ENCODE data around the gene HS3ST5.

HS3ST5 gene

DNA sequence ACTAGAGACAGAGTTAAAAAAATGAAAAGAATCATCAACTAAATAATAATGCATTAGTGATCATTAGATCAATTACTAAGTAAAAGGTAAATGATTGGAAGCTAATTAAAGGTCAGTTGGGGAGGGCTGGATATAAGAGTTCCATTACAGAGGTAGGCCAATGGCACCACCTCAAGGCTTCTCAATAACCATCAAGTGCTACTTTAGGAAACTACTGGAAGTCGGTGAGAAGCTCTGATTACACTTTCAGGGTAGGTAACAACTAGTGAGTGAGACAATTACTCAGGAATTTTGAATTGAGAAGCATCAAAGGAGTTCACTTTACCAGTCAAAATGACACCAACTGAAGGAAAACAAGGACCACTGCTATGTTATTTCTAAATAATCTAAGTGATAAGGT, 281.7 kb downstream of the HS3ST5 start:
- TF ChIP-seq, protein P1, sequence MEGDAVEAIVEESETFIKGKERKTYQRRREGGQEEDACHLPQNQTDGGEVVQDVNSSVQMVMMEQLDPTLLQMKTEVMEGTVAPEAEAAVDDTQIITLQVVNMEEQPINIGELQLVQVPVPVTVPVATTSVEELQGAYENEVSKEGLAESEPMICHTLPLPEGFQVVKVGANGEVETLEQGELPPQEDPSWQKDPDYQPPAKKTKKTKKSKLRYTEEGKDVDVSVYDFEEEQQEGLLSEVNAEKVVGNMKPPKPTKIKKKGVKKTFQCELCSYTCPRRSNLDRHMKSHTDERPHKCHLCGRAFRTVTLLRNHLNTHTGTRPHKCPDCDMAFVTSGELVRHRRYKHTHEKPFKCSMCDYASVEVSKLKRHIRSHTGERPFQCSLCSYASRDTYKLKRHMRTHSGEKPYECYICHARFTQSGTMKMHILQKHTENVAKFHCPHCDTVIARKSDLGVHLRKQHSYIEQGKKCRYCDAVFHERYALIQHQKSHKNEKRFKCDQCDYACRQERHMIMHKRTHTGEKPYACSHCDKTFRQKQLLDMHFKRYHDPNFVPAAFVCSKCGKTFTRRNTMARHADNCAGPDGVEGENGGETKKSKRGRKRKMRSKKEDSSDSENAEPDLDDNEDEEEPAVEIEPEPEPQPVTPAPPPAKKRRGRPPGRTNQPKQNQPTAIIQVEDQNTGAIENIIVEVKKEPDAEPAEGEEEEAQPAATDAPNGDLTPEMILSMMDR (conservative IDR thresholded peaks at IDR 0.05; ENCODE audit: low read length): no peak
- H3K4me3 ChIP-seq (ENCODE audit: low read length): no peak overlapping the region
- DNase-seq (ENCODE audit: low read depth): no peak

DNA sequence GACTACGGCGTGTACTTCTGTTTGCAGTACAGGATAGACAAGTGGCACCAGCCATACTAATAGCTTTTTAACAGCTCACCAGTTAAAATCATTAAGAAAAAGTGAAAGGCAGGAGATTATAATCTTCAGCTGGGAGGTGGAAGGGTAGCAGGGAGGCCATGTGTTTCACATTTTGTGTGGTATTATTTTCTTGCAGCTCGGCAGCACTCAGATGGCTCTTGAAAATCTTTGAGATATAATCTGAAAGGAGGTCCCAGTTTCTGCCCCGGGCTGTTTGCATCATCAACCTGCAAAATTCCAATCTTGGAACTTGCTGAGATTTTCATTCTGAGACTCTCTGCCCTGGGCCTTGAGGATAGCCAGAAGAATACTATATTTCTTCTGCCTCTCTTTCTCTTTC, 284.4 kb downstream of the HS3ST5 start:
- H3K4me3 ChIP-seq (ENCODE audit: low read length): no peak overlapping the region
- DNase-seq (ENCODE audit: low read depth): no peak
- TF ChIP-seq, protein P1 (conservative IDR thresholded peaks at IDR 0.05; ENCODE audit: low read length): no peak

DNA sequence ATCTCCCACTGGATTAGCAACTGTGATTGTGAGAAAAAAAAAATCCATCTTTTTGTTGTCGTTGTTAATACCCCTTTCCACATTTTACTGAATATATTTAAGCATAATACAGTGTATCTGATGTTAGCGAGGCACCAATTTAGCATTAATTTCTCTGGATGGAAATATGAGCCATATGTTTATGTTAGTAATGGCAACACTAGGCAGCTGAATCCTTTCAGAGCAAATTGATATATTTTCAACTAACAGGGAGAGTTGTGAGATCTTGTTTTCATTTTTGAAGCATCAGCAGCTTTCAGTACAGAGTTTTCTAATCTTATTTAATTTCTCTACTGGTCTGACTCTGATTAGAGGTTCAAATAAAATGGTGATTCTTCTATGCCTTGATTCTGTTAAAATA, 287.1 kb downstream of the HS3ST5 start:
- TF ChIP-seq, protein P1 (conservative IDR thresholded peaks at IDR 0.05; ENCODE audit: low read length): no peak
- no peak overlapping the region for H3K4me3 ChIP-seq (ENCODE audit: low read length)
- no peak for DNase-seq (ENCODE audit: low read depth)

DNA sequence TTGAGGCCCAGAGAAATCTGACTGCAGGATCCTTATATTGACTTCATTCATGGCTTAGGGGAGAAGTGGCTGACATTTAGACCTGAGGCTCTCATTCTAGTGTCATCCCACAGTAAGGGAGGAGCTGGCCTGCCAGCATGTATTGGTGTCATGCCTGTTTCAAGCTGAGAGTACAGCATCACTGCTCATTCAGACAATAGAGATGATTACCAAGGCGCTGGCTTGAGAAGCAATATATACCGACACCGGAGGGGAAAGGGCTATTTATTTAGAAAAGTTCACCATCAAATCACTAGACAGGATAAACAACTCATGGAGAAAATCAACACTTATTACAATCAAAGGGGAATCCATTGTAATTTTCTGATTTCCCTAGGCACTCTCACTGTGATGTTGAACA, 287.5 kb downstream of the HS3ST5 start:
- TF ChIP-seq, protein P1 (conservative IDR thresholded peaks at IDR 0.05; ENCODE audit: low read length): no peak

DNA sequence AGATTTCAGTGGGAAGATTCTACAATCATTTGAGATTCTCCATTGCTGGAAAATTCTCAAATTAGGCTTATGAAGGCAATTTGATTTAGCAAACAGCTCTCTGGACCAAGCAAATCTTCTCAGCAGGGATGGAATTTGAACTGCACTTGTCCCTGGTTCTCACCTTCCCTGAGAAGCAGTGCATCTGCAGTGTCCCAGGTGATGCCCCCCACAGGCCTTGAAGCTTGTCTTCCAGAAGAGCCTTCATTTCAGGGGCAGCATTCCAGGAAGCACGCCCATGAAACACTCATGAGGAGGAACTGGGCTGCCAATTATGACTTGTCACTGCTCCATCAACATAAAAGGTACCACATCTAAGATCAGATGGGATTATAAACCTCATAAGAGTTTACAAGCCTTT, 289.0 kb downstream of the HS3ST5 start:
- no peak overlapping the region for H3K4me3 ChIP-seq (ENCODE audit: low read length)
- TF ChIP-seq, protein P1 (conservative IDR thresholded peaks at IDR 0.05; ENCODE audit: low read length): no peak
- DNase-seq (ENCODE audit: low read depth): no peak

More for the DNA sequence above, 287.5 kb downstream of the HS3ST5 start:
- no peak for DNase-seq (ENCODE audit: low read depth)
- H3K4me3 ChIP-seq (ENCODE audit: low read length): no peak overlapping the region

DNA sequence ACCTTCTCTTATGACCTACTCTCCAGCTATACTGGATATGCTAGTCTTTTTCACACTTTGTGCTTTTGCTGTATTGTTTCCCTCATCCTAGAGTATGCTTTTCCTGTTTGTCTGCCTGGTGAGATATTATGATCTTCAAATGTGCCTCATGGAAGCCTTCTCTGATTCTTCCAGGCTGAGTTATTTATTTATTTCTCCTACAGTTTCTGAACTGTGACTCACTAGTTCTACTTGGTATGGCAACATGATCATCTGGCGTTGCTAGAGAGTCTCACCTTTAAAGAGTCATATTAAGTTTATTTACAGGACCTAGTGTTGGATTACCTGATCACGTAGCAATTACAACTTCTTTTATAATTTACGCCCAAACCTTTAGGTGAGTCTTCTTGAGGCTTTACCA, 290.7 kb downstream of the HS3ST5 start:
- TF ChIP-seq, protein P1 (conservative IDR thresholded peaks at IDR 0.05; ENCODE audit: low read length): no peak
- H3K4me3 ChIP-seq (ENCODE audit: low read length): no peak overlapping the region
- DNase-seq (ENCODE audit: low read depth): no peak

DNA sequence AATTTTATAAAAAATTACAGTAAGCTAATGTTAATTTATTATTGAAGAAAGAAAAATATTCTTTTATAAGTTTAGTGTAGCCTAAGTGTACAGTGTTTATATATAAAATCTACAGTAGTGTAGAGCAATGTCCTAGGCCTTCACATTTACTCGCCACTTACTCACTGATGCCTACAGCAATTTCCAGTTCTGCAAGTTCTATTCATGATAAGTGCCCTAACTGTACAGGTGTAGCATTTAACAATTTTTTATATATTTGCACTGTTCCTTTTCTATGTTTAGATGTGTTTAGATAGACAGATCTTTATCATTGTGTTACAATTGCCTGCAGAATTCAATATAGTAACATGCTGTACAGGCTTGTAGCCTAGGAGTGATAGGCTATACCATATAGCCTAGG, 291.8 kb downstream of the HS3ST5 start:
- DNase-seq (ENCODE audit: low read depth): no peak
- H3K4me3 ChIP-seq (ENCODE audit: low read length): no peak overlapping the region
- TF ChIP-seq, protein P1 (conservative IDR thresholded peaks at IDR 0.05; ENCODE audit: low read length): no peak
